D721Med (cell line): ENCODE measurements around the gene GRIPAP1.

Experiments
- DNase-seq: peaks from one replicate; pipeline ENCODE4 v3.0.0; 2011; ENCODE audit warnings: low spot score; ENCODE audit not compliant: insufficient read length
- FAIRE-seq: peaks from 2 replicates; lab custom pipeline; 2011; peaks lifted over from hg19 to GRCh38; lab: Jason Lieb, UNC
- CTCF ChIP-seq: IDR thresholded peaks from 2 replicates; pipeline ENCODE4 v1.5.1; 2012; ENCODE audit warnings: mild to moderate bottlenecking, control low read depth; ENCODE audit not compliant: insufficient read depth; ENCODE audit errors: missing control alignments

GRIPAP1 gene

GRCh38 chrX:48924270-48924669, 77.8 kb downstream of the GRIPAP1 start:
- no peak for TF ChIP-seq CTCF
- DNase-seq (no peak), FAIRE-seq (no peak)

- FAIRE-seq (no peak), DNase-seq (no peak)
- TF ChIP-seq CTCF = no peak
These were observed 78.3 kb downstream of the GRIPAP1 start for GRCh38 chrX:48923771-48924170.
